ENCODE measurements around the gene TACC2. TPM values are rescaled to one million over a fixed set of nuclear protein-coding genes. Genes with fewer than 3 reads are reported as not detected.

The TACC2 gene
- total and polyA plus RNA-seq, 2 donors (not counting 1 experiment from before 2014, with no cell fraction given) = not detected

GRCh38 chr10:121976607-121977006, 12.4 kb upstream of the TACC2 start:
- intact Hi-C loops (cut with micrococcal nuclease) = no loop called here
- Mint-ChIP-seq H3K27me3 (no peaks in the 10 kb centered on the region), H3K4me3 (peak overlapping the region; percentile 53), H3K27ac (no peak overlapping the region), H3K4me1 (peaks cover 20% of the 10 kb centered on the region), H3K9me3 (ENCODE audit: insufficient read depth) (no peaks in the 10 kb centered on the region)
- ChIA-PET POLR2A (interaction anchor here (2.0 kb wide), 1 partner anchor 49 kb away, joined by 7 read pairs; the partner anchor contains the start of gene ATE1), CTCF (no interaction called here)
- Histone ChIP-seq H3K9ac (ENCODE audit: low read length) (no peak overlapping the region), H3K79me2 (ENCODE audit: control insufficient read depth, insufficient read depth, low read length) (peaks cover 26% of the 10 kb centered on the region), H3K9me3 (ENCODE audit: control extremely low read depth in 1 of 3, control insufficient read depth in 2 of 3, insufficient read depth in 1 of 3, low read length in 2 of 3) (peaks cover 0 to 2% (median 0%) of the 10 kb centered on the region in 3 donors), H3K27me3 (replicated peaks in 1 of 4; ENCODE audit: control extremely low read depth in 1 of 4, control insufficient read depth in 3 of 4, insufficient read depth in 4 of 4, low read length in 3 of 4) (no peaks in the 10 kb centered on the region), H4K20me1 (ENCODE audit: control insufficient read depth, insufficient read depth, low read length, poor library complexity, severe bottlenecking) (peaks cover 21% of the 10 kb centered on the region), H3K4me1 (ENCODE audit: control insufficient read depth in 2 of 2, insufficient read depth in 2 of 2, low read length in 2 of 2) (peaks cover 11 to 17% of the 10 kb centered on the region in 2 donors), H3K4me3 (ENCODE audit: control extremely low read depth in 1 of 5, extremely low read depth in 1 of 5, insufficient read depth in 1 of 5, low read depth in 2 of 5, low read length in 4 of 5) (no peak overlapping the region), H2AFZ (ENCODE audit: insufficient read depth, low read depth, low read length, poor library complexity, severe bottlenecking) (no peak overlapping the region), H3K27ac (ENCODE audit: low read length in 2 of 2) (no peak overlapping the region), H3K4me2 (replicated peaks; ENCODE audit: low read depth, low read length, poor library complexity, severe bottlenecking) (no peak overlapping the region), H3K36me3 (replicated peaks in 1 of 2; ENCODE audit: control extremely low read depth in 1 of 2, control insufficient read depth in 1 of 2, extremely low read depth in 1 of 2, insufficient read depth in 2 of 2, low read length in 1 of 2) (peaks cover 0 to 2% of the 10 kb centered on the region in 2 experiments)
- ATAC-seq (ENCODE audit: low read depth) (no peak), DNase-seq (no peak)
- TF ChIP-seq EZH2 (IDR thresholded peaks at IDR 0.05; ENCODE audit: borderline replicate concordance, insufficient read depth, low read depth, low read length, poor library complexity, severe bottlenecking) (no peak), CTCF (IDR thresholded peaks at IDR 0.05) (no peak)
- WGBS (ENCODE audit: insufficient coverage) = 98% methylated on average over 5 of the region's 6 CpGs

GRCh38 chr10:121978511-121978910, 10.5 kb upstream of the TACC2 start:
- no peak overlapping the region for H3K4me2 ChIP-seq (replicated peaks; ENCODE audit: low read depth, low read length, poor library complexity, severe bottlenecking)
- H3K9me3 Mint-ChIP-seq (ENCODE audit: insufficient read depth) = peaks cover under 1% of the 10 kb centered on the region
- H3K9ac ChIP-seq (ENCODE audit: low read length) = no peak overlapping the region
- no peak overlapping the region for H3K4me3 ChIP-seq (ENCODE audit: control extremely low read depth in 1 of 5, extremely low read depth in 1 of 5, insufficient read depth in 1 of 5, low read depth in 2 of 5, low read length in 4 of 5)
- no peaks in the 10 kb centered on the region for H3K27me3 ChIP-seq (replicated peaks in 1 of 4; ENCODE audit: control extremely low read depth in 1 of 4, control insufficient read depth in 3 of 4, insufficient read depth in 4 of 4, low read length in 3 of 4)
- DNase-seq = no peak
- intact Hi-C loops (cut with micrococcal nuclease) = no loop called here
- peaks cover 10% of the 10 kb centered on the region for H3K79me2 ChIP-seq (ENCODE audit: control insufficient read depth, insufficient read depth, low read length)
- over 99% methylated on average over 19 of the region's 26 CpGs for WGBS (ENCODE audit: insufficient coverage)
- H4K20me1 ChIP-seq (ENCODE audit: control insufficient read depth, insufficient read depth, low read length, poor library complexity, severe bottlenecking) = peaks cover 4% of the 10 kb centered on the region
- CTCF ChIA-PET = no interaction called here
- TF ChIP-seq EZH2 (IDR thresholded peaks at IDR 0.05; ENCODE audit: borderline replicate concordance, insufficient read depth, low read depth, low read length, poor library complexity, severe bottlenecking) (no peak), CTCF (IDR thresholded peaks at IDR 0.05) (no peak)
- H3K27me3 Mint-ChIP-seq = no peaks in the 10 kb centered on the region
- peaks cover 0 to 3% (median under 1%) of the 10 kb centered on the region in 3 donors for H3K9me3 ChIP-seq (ENCODE audit: control extremely low read depth in 1 of 3, control insufficient read depth in 2 of 3, insufficient read depth in 1 of 3, low read length in 2 of 3)
- no peak overlapping the region for H3K27ac ChIP-seq (ENCODE audit: low read length in 2 of 2)
- H3K36me3 ChIP-seq (replicated peaks in 1 of 2; ENCODE audit: control extremely low read depth in 1 of 2, control insufficient read depth in 1 of 2, extremely low read depth in 1 of 2, insufficient read depth in 2 of 2, low read length in 1 of 2) = no peaks in the 10 kb centered on the region
- no peak overlapping the region for H3K4me3 Mint-ChIP-seq
- POLR2A ChIA-PET = no interaction called here
- ATAC-seq (ENCODE audit: low read depth) = no peak
- H3K4me1 ChIP-seq (ENCODE audit: control insufficient read depth in 2 of 2, insufficient read depth in 2 of 2, low read length in 2 of 2) = peaks cover 7 to 14% of the 10 kb centered on the region in 2 donors
- no peak overlapping the region for H2AFZ ChIP-seq (ENCODE audit: insufficient read depth, low read depth, low read length, poor library complexity, severe bottlenecking)
- no peak overlapping the region for H3K27ac Mint-ChIP-seq
- H3K4me1 Mint-ChIP-seq = peaks cover 9% of the 10 kb centered on the region

Data from B cell (primary cell).